GM18909 (cell line): ENCODE measurements around the gene MICALL2.

Source experiments
- ATAC-seq: cut with Tn5 transposase; IDR thresholded peaks from one replicate; pipeline ENCODE4 v1.9.1; 2021; ENCODE audit warnings: mild to moderate bottlenecking; ENCODE audit not compliant: unreplicated experiment, poor library complexity

MICALL2 gene

GRCh38 chr7:1470901-1471300, 11.6 kb upstream of the MICALL2 start:
- ATAC-seq, result no peak

GRCh38 chr7:1468643-1469298, 9.5 kb upstream of the MICALL2 start:
- ATAC-seq, result no peak

GRCh38 chr7:1468203-1468602, 8.9 kb upstream of the MICALL2 start:
- no peak for ATAC-seq

- no peak for ATAC-seq
Measured at GRCh38 chr7:1466524-1467271, 7.4 kb upstream of the MICALL2 start.

GRCh38 chr7:1464694-1465093, 5.4 kb upstream of the MICALL2 start:
- no peak for ATAC-seq

- ATAC-seq, result no peak
Measured at GRCh38 chr7:1463676-1464223, 4.5 kb upstream of the MICALL2 start.

GRCh38 chr7:1461646-1462375, 2.5 kb upstream of the MICALL2 start:
- no peak for ATAC-seq

- no peak for ATAC-seq
Measured at GRCh38 chr7:1460821-1461645, 1.8 kb upstream of the MICALL2 start.

- peak; percentile 1 for ATAC-seq
Measured at GRCh38 chr7:1459920-1460820, 900 bp upstream of the MICALL2 start.

- peak; percentile 97 for ATAC-seq
Measured at GRCh38 chr7:1459512-1459892, 232 bp upstream of the MICALL2 start.

- ATAC-seq, result no peak
Measured at GRCh38 chr7:1457949-1458682, 1.2 kb downstream of the MICALL2 start.

- no peak for ATAC-seq
Measured at GRCh38 chr7:1457059-1457948, 2.0 kb downstream of the MICALL2 start.

GRCh38 chr7:1455955-1456354, 3.3 kb downstream of the MICALL2 start:
- ATAC-seq, result no peak

GRCh38 chr7:1455241-1455939, 3.9 kb downstream of the MICALL2 start:
- no peak for ATAC-seq

GRCh38 chr7:1454542-1454941, 4.7 kb downstream of the MICALL2 start:
- no peak for ATAC-seq

- no peak for ATAC-seq
Measured at GRCh38 chr7:1452205-1452604, 7.1 kb downstream of the MICALL2 start.

GRCh38 chr7:1450987-1451386, 8.3 kb downstream of the MICALL2 start:
- no peak for ATAC-seq
